Stimulated activated CD4-positive, alpha-beta T cell treated with anti-CD3 and anti-CD28 coated beads, Interleukin-1b, Interleukin-23, amount 100 ng/mL, for 24 hours (primary cell): ENCODE data around the gene HMCN1.

Experiments
- DNase-seq, 4 experiments: peaks; one replicate each; pipeline ENCODE4 v3.0.0-alpha.2; 2020; ENCODE audit warnings: low read depth in 4 of 4, low spot score in 1 of 4

The HMCN1 gene

DNA sequence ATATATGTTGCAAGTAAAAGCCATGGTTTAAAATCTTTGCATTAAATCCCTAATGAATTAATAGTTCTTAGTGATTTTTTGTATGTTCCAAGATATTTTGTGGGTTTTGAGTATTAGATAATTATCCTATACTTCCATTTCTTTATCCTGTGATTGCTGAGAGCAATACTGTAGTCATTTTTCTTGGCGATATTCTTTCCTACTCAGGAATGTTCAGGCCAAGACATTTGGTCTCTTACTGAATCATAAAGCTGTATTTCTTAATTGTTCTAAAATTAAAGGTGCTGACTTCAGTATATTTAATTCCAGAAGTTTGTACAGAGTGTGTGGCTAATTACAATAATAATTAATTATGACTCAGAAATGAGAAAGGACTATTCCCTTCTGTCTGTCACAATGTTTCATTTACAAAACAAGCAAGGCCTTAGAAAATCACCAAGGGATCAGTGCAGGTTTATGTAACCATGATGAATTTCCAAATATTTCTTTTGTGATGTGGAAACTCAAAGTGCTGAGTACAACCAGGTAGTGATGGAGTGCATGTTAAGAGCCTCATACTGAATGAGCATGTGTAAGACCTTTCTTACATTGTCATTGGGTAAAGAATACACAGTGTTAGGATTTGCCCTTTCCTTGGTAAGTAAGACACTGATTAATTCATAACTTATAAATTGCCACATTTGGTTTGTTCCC, 161.2 kb downstream of the HMCN1 start:
- no peak for DNase-seq

DNA sequence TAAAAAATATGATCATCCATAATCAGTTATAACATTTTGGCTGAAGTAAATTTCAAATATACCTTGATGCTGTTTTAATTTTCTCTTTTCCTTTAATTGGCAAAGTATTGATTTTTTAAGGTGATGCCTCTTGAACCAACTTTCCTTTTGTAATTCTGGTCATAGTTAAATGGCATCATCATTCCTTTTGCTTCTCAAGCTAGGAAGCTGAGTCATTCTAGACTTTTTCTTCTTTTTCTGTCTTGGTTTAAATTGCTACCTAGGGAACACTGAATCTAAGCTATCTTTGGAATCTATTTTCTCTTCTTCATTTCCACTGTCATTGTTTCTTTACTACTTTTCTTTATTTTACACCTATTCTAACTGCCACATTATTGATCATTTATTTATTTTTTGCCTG, 162.7 kb downstream of the HMCN1 start:
- no peak for DNase-seq

DNA sequence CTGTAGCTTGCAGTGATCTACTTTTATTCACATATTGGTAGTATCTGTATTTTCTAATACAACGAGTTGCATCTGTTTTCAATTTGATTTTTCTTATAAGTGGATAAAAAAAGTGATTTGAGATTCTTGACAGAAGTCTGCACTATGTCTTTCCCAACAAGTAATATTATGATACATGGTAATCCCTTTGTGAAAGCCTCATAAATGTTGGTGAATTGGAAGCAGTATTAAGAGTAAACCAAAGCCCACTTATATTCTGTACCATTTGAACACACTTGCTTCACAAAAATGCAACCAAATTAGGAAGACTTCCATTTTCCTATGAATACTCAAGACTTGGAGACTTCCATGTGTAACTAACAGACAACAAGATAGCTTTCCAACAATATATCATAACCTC, 172.0 kb downstream of the HMCN1 start:
- DNase-seq: no peak

DNA sequence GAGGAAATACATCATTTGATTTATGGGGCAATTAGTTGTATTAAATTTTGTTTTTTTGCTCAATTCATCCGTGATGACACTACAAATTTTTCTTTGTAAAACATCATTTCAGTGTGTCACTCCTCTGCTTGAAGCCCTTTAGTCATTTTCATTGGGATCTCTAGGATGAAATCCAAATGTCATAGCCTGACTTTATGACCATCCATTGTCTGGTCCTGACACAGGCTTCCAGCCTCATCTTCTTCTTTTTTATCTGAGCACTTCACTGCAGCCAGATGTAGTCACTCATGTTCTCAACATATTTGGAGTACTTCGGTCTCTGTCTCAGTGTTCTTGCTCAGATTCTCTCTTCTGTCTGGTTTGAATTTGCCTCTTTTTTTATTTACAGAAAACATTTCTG, 173.1 kb downstream of the HMCN1 start:
- no peak for DNase-seq

DNA sequence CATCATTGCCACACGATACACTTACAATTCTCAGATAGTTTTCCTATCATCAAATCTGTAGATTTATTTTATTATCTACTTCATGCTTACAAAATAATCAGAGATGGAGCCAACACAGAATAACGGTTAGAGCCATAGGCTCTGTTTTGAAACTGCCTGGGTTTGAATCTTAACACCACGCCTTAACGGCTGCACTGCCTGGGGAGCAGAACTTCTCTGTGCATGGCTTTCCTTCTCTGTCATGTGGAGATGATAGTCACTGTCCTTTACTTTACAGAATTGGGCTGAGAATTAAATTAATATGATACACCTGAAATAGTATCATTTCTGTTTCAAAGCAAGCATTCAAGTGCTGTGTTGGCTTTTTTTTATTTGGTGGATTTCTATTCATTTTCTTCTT, 177.8 kb downstream of the HMCN1 start:
- DNase-seq: no peak

DNA sequence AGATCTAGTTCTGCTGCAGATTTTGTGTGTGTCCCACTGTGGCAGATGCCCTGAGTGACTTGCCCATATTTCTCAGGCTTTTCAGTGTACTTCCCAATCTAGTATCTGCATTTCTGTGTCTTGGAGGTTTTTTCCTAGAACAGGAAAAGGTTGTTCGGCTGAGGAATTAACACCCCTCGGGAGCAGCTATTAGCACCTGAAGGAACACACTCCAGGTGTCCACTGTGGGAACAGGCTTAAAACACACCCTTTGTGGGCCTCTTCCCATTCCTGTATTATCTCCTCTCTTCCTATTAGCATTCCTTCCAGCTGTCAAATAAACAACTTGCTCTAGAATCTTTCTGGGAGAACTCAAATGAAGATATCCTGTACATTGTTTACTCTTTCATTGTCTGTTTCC, 178.3 kb downstream of the HMCN1 start:
- DNase-seq: no peak

DNA sequence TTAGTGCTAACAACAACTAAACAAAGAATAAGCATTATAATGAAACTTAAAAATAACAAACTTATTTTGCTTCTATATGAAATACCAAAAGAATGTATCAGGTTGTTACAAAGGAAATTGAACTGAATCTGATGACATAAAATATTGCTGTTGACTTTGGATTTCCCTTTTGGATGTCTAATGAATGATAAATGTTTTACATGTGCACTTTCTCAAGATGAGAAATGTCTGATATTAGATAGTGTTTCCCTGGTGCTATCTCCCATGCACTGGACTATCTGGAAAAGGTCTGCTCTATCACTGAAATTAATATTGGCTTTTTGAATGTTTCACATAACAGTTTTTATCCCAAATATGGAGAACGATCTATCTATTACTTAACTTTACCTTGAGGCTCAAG, 179.9 kb downstream of the HMCN1 start:
- no peak for DNase-seq

DNA sequence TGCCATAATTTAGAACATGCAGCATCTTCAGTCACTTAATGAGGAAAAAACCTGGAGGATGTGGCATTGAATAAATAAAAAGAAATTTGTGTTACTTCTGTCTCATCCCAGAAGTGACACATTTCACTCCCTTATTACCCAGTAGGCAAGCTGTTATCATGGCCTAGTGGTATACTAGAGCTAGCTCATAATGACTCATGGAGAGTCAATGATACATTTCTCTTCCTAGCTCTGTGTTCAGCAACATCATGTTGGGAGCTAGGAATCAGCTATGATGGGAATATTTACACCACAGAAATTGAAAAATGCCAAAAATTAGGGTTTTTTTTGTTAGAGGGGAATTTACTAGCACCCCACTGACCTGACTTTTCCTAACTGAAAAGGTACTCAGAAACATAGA, 182.7 kb downstream of the HMCN1 start:
- DNase-seq: no peak

DNA sequence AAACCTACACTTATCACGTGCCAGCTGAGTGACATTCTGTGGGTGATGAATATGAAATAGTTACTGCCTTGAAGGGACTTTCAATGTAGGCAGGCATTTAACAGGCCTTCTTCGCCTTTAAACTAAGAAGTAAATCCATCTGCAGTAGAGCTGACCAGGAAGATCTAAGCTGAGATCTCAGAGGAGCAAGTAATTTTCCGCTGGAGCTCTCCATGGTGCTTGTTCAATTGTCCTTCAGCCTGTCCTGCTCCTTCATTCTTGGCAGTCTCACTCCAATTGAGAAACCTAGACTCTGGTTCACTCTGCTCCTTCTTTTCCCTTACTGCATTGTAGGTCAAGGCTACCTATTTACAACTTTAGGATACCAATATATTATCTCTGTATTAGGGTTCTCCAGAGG, 183.5 kb downstream of the HMCN1 start:
- DNase-seq: no peak

DNA sequence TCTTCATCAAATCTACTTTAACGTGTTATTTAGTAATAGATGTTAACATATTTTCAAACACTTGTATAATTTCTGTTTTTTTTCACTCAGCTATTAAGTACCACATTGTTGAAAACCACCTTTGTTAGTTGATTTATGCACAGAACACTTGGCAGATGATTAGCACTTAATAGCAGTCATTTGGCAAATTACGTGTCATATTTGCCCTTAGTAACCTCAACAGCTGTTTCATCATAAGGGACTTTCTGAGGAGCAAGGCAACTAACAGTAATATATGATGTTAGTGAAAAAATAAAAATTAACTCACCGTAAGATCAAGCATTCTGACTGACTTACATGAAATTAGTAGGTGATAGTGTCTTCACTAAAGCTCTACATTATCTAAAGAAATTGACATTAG, 186.4 kb downstream of the HMCN1 start:
- no peak for DNase-seq

DNA sequence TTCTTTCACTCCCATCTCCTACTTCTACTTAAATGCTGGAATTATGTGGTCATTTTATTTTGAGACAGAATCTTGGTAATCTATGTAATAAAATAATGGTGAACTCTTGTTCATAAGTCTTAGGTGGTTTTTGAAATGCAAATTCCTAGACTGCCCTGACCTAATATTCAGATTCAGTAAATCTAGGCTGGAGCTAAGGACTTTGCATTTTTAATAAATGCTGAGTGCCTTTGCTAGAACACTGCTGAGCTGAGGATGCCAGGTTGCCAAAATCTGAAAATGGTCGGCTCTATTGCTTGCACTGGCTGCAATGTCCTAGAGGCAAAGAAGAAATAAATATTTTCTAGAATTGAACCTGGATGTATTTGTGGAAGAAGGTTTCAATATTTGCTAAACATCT, 187.4 kb downstream of the HMCN1 start:
- DNase-seq: no peak

DNA sequence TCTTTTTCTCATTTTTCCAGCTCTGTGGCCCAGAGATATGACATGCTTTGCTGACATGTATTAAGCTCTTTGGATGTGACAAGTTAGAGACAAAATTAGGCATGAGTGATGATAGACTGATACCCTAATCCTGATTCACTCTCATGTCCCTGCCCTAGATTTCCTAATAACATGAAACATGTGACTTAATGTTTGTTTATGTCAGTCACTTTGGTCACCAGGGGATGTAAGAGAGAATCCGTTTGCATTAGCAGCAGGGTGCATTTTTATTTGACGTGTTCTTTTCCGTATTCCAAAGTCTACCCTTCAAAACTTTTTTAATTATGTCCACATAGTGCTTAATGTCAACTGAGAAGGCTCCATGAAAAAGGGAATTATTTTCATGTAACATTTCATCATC, 192.4 kb downstream of the HMCN1 start:
- DNase-seq: no peak

DNA sequence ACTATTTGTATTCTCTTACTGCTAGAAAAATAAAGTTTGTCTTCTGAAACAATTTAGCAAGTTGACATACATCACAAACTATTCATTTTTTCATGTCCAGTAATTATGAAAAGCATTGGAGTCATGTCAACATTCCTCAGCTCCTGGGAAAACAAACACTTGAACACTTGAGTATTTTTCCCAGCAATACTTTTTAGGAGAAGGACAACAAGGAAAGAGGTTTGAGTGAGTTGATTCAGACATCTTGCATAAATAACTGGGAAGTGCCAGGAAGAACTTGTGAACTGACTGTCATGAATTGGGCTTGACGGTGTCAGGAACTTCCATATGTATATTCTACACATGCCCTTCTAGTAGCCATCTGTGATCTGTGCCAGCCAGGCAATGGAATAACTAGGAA, 195.6 kb downstream of the HMCN1 start:
- DNase-seq: no peak

DNA sequence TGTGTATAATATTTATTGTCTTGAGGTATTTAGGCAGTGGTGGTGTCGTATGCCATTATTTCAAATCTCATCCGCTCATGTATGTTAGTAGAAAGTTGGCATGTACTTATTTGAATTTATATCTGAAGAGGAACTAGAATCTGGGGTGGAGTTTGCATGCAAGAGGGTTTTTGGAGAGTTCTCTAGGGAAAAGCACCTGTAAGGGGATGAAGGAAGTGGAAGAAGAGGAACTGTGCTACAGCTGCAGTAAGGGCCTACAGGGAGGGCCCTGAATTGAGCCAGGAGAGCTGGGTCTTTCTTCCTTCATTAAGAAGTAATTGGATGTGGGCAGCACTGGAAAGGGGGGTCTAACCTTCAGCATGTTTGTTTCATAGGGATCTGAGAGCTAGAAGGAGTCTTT, 197.2 kb downstream of the HMCN1 start:
- no peak for DNase-seq

DNA sequence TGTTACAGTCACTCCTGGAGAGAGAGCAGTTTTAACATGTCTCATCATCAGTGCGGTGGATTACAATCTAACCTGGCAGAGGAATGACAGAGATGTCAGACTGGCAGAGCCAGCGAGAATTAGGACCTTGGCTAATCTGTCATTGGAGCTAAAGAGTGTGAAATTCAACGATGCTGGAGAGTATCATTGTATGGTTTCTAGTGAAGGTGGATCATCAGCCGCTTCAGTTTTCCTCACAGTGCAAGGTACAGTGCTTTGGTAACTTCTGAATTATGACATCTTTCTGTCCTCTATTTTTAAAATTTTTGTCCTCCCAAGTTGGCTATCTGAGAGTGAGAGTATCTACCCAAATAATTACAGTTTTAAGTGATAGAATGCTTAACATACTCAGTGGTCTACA, 199.4 kb downstream of the HMCN1 start:
- no peak for DNase-seq

DNA sequence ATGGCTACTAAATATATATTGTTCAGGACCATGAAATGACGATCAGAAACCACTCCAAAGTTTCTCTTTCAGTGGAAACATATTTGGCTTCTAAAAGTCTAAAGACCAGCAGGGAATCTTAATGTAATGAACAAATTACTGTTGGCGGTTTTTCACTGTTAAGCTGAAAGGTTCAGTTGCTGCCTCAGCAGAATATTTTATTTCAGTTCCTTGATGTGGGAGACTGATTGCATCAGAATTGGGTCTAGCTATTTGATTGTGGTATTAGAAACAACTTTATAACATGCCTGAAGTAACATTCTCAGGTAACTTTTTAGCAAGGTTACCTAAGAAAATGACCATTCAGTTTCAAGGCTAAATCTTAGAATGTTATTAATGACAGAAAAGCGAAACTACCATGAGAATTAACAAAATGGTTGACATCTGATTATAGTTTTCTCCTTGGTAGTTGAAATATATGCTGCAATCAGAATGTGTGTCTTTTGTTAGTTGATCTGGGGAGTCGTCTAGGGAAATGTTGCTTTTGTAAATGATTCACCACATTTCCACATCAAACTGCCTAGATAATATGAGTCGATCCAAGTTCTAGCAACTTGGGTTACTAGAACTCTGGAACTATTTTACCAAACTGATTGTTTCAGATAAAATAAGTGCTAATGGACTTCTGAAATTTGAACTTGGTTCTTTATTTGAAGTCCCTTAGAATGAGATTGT, 200.4 kb downstream of the HMCN1 start:
- DNase-seq: no peak

DNA sequence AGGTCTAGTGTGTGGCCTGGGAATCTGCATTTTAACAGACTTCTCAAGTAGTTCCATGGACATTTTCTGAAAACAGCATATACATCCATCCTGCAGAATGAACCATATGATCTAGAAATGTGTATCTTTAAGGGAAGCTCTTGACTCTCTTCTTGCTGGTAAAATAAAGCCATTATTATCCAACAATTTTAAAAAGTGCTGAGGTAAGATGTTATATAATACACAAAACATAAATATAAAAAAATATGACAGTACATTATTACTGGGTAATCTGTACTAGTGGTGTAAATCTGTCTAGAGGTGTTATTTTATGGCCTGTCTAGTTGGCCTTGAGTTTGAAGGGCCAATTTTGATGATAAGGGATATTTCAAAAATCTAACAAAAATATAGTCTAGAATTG, 201.2 kb downstream of the HMCN1 start:
- no peak for DNase-seq

DNA sequence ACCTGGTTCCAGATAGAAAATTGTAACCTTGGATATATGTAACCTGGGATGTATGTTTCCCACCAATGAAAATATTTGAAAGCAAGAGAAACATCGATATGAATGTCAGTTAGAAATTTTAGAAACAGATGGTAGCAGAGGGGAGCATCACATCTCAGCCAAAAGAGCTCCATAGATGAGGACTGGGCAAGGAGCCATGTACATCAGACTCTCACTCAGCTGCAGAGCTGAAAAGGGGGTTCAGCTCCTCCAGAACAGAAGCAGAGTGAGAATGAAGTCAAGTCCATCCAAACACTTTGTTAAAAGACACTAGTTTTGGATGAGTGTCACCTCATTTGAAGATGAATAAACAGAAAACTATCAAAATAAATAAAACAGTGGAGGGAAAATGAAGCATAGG, 202.4 kb downstream of the HMCN1 start:
- DNase-seq: no peak

DNA sequence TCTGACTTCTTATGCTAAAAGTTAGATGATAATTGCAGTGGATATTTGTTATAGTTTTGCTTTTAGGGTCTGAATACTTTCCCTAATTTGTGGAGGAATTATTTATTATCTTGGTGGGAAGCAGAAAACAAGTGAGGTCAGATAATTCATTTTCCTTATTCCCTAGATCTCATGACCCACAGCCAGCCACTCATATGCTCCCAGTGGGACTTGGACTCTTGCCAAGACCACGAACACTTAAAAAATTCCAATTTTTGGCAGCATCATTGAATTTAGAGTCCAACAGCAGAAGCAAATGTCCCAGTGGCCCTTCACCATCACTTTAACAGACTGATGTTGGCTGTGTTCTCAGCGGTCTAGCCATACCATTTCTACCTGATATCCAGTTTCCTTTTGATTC, 204.2 kb downstream of the HMCN1 start:
- DNase-seq: no peak

DNA sequence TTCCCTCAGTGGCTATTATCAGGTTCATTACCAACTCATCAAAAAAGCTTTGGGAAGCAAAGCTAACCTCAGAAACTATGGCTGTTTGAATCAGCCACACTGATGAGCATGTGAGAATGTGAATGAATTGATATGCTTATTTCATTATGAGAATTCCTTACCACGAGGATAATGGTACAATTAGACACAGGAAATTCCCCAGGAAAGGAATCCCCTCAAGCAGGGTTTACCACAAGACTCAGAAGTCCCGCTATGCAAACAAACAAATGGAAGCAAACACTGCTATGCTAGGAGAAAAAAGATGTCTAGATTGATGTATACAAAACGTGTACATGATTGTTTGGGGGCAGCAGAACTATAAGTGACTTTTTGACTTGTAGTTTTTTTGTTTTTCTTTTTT, 205.0 kb downstream of the HMCN1 start:
- DNase-seq: no peak

DNA sequence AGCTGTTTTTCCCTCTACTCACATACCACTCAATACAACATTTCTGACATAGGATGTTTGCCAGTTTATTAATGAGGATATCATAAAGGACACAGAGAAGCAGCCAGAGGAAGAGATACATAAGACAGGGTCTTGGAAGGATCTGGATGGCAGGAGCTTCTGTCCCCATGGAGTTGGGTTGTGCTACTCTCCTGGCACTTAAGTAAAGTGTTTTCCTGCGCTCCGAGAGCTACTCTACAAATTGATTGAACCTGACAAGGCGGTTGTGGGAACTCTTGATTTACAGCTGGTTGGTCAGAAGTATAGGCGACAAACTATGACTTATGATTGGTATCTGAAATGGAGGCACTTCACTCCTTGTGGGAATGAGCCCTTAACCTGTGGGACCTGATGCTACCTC, 208.8 kb downstream of the HMCN1 start:
- DNase-seq: no peak

DNA sequence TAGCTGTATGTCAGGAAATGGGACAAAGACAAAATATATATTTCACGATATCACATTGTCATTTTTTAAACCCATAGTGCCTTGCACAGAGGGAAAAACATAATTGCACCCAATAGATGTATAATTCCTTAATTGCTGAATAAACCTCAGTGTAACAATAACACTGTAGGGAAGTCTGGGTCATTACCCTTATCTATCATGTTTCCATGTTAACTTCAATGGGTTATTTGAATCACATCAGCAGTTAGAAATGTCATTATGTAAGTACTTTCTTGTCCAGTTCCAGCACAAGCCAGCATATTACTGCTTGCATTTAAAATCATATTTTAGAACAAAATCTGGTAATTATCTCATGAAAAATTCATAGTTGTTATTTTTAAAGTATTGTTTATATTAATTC, 222.7 kb downstream of the HMCN1 start:
- no peak for DNase-seq
